Activated naive CD4-positive, alpha-beta T cell treated with anti-CD3 and anti-CD28 coated beads, Interleukin-2, amount 50 U/mL, for 24 hours (primary cell): Measurements from ENCODE around the gene SLC24A3.

Experiments
- H3K27ac Mint-ChIP-seq: one replicate; pipeline ENCODE4 v1.8.0; 2021; ENCODE audit warnings: mild to moderate bottlenecking, mixed read lengths
- H3K27me3 Mint-ChIP-seq: one replicate; pipeline ENCODE4 v1.8.0; 2021; ENCODE audit warnings: mixed read lengths
- H3K36me3 Mint-ChIP-seq: one replicate; pipeline ENCODE4 v1.8.0; 2021; ENCODE audit warnings: mixed read lengths
- H3K4me1 Mint-ChIP-seq: one replicate; pipeline ENCODE4 v1.8.0; 2021; ENCODE audit warnings: mixed read lengths
- H3K4me3 Mint-ChIP-seq: one replicate; pipeline ENCODE4 v1.8.0; 2021; ENCODE audit warnings: mild to moderate bottlenecking, mixed read lengths
- H3K9me3 Mint-ChIP-seq: one replicate; pipeline ENCODE4 v1.8.0; 2021; ENCODE audit warnings: mixed read lengths

The SLC24A3 gene

DNA sequence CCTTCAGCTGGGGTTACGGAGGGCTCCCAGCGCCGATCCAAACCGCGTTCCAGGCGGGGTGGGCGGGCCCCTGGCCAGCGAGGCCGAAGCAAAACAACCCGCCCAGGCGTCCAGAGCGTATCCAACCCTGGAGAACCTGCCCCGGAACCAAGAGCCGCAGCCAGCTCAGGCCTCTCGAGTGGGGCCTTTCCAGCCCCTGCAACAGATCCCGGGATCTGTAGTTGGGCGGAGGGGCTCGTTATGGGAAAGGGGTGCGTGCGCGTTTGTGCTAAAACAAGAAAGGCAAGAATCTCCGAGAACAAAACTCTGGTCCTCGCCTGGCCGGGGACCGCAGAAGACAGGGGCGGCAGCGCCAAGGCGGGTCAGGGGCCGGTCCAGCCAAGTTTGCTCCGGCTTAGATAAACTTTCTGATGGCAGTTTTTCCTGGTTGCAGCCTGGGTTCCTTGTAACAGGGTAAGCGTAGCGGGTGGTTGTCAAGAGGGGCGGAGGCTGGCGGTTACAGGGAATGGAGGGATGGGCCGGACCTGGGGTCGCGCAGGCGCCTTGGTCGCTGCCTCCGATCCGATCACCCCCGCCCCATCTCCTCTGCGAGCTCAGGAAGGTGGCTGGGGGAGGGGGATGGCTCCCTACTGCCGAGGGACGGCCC is 545.2 kb downstream of the SLC24A3 start:
- Mint-ChIP-seq H3K4me1 (no peaks in the 10 kb centered on the region), H3K36me3 (no peaks in the 10 kb centered on the region), H3K27me3 (peaks cover 27% of the 10 kb centered on the region), H3K9me3 (no peaks in the 10 kb centered on the region), H3K27ac (no peak overlapping the region), H3K4me3 (no peak overlapping the region)

GRCh38 chr20:19758133-19758500 is 545.7 kb downstream of the SLC24A3 start, which contains the start of gene RIN2:
RIN2 (plus strand) TSS chr20:19758258; CDS start chr20:19889602, 131,344 bp downstream.
- Mint-ChIP-seq H3K9me3 (no peaks in the 10 kb centered on the region), H3K4me1 (no peaks in the 10 kb centered on the region), H3K27ac (no peak within 1 kb of the TSS), H3K27me3 (peaks cover 27% of the 10 kb centered on the region), H3K36me3 (no peaks in the 10 kb centered on the region), H3K4me3 (no peak within 1 kb of the TSS)

GRCh38 chr20:19758501-19759331 is 546.3 kb downstream of the SLC24A3 start:
- Mint-ChIP-seq H3K4me3 (no peak overlapping the region), H3K27ac (no peak overlapping the region), H3K27me3 (peaks cover 27% of the 10 kb centered on the region), H3K4me1 (no peaks in the 10 kb centered on the region), H3K9me3 (no peaks in the 10 kb centered on the region), H3K36me3 (no peaks in the 10 kb centered on the region)

DNA sequence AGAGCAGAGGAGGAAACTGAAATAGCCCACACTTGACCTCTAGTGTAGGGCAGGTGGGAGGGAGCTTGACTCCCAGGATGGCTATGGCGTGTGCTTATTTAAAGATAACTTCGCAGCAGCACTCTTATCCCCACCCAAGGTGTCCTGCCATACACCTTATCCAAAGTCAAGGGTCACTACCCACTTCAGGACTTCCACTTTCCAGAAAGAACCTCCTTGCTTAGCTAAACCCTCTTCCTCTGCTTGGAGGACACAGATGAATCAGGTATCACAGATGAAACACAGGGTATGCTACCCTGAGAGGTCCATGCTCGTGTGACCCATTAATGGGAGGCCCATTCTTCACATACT is 547.9 kb downstream of the SLC24A3 start:
- Mint-ChIP-seq H3K4me1 (no peaks in the 10 kb centered on the region), H3K27me3 (peaks cover 27% of the 10 kb centered on the region), H3K9me3 (no peaks in the 10 kb centered on the region), H3K27ac (no peak overlapping the region), H3K36me3 (no peaks in the 10 kb centered on the region), H3K4me3 (no peak overlapping the region)

- Mint-ChIP-seq H3K27ac (no peak overlapping the region), H3K4me1 (no peaks in the 10 kb centered on the region), H3K36me3 (no peaks in the 10 kb centered on the region), H3K27me3 (peaks cover 24% of the 10 kb centered on the region), H3K4me3 (no peak overlapping the region), H3K9me3 (no peaks in the 10 kb centered on the region)
Observed at GRCh38 chr20:19761326-19761725, 548.9 kb downstream of the SLC24A3 start.

- Mint-ChIP-seq H3K4me1 (no peaks in the 10 kb centered on the region), H3K27me3 (peaks cover 20% of the 10 kb centered on the region), H3K4me3 (no peak overlapping the region), H3K9me3 (no peaks in the 10 kb centered on the region), H3K36me3 (no peaks in the 10 kb centered on the region), H3K27ac (no peak overlapping the region)
Observed at GRCh38 chr20:19761841-19762240, 549.4 kb downstream of the SLC24A3 start.

DNA sequence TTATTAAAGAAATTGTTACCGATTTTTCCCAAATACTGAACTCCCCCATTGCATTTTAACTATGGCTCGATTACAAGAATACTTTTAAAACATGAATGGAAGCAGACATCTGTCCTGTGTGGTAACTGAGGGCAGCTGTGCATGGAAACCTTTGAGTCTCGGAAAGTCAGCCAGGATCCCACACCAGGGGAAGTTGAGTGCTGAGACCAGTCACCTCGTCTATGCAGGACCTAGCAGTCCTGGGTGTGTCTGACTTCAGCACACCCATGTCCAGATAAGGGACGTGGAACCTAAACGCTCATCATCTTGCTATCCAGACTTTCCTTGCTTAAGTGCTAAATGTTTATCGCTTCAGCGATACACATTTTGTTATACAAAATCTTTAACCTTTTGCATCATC is 551.8 kb downstream of the SLC24A3 start:
- Mint-ChIP-seq H3K4me3 (no peak overlapping the region), H3K27me3 (peaks cover 14% of the 10 kb centered on the region), H3K36me3 (no peaks in the 10 kb centered on the region), H3K9me3 (no peaks in the 10 kb centered on the region), H3K27ac (no peak overlapping the region), H3K4me1 (no peaks in the 10 kb centered on the region)

DNA sequence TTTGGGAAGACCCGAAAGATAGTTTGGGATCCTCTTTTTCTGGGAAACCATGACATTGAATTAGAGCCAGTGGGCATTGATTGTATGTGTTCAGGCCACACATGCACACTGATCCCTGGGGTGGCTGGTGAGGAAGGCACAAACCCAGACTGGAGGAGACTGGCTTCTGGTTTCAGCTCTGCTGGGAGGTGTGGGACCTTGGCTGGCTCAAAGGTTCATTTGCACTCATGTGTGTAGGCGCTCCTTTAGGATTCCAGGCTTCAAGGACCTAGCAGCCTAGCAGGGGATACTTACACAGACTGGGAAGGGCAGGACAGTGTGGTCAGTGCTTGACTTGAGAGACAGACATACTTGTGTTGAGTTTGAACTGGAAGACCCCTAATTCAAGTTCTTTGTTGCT is 552.8 kb downstream of the SLC24A3 start:
- Mint-ChIP-seq H3K9me3 (no peaks in the 10 kb centered on the region), H3K27me3 (peaks cover 13% of the 10 kb centered on the region), H3K4me1 (no peaks in the 10 kb centered on the region), H3K36me3 (no peaks in the 10 kb centered on the region), H3K4me3 (no peak overlapping the region), H3K27ac (no peak overlapping the region)

DNA sequence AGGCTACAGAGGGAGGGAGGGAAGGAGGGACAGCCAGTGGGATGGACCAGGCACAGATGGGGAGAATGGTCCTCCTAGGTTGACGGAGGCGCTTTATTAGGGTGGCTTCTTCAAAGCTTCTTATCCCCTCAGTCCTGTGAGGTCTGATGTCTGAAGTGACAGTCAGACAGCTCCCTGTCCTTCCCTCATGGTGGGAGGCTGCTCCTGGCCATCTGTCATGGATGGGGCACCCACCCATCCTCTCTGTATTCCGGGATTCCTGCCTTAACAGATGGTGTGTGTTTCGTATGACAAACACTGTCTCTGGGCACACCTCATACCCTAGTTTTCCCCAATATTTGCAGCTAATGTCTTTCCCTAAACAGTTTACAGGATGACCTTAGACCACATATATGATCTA is 553.5 kb downstream of the SLC24A3 start:
- H3K4me3 Mint-ChIP-seq: no peak overlapping the region
- no peaks in the 10 kb centered on the region for H3K36me3 Mint-ChIP-seq
- H3K27me3 Mint-ChIP-seq: peaks cover 8% of the 10 kb centered on the region
- no peak overlapping the region for H3K27ac Mint-ChIP-seq
- H3K9me3 Mint-ChIP-seq: no peaks in the 10 kb centered on the region
- H3K4me1 Mint-ChIP-seq: no peaks in the 10 kb centered on the region

GRCh38 chr20:19767070-19767469 is 554.6 kb downstream of the SLC24A3 start:
- no peak overlapping the region for H3K4me3 Mint-ChIP-seq
- peaks cover 6% of the 10 kb centered on the region for H3K27me3 Mint-ChIP-seq
- no peak overlapping the region for H3K27ac Mint-ChIP-seq
- H3K9me3 Mint-ChIP-seq: no peaks in the 10 kb centered on the region
- no peaks in the 10 kb centered on the region for H3K36me3 Mint-ChIP-seq
- H3K4me1 Mint-ChIP-seq: no peaks in the 10 kb centered on the region

GRCh38 chr20:19768325-19768842 is 555.9 kb downstream of the SLC24A3 start:
- H3K9me3 Mint-ChIP-seq: no peaks in the 10 kb centered on the region
- no peaks in the 10 kb centered on the region for H3K36me3 Mint-ChIP-seq
- no peak overlapping the region for H3K4me3 Mint-ChIP-seq
- H3K27ac Mint-ChIP-seq: no peak overlapping the region
- no peaks in the 10 kb centered on the region for H3K4me1 Mint-ChIP-seq
- peaks cover 8% of the 10 kb centered on the region for H3K27me3 Mint-ChIP-seq

- H3K36me3 Mint-ChIP-seq: no peaks in the 10 kb centered on the region
- H3K4me1 Mint-ChIP-seq: no peaks in the 10 kb centered on the region
- H3K4me3 Mint-ChIP-seq: no peak overlapping the region
- H3K9me3 Mint-ChIP-seq: no peaks in the 10 kb centered on the region
- no peak overlapping the region for H3K27ac Mint-ChIP-seq
- H3K27me3 Mint-ChIP-seq: peaks cover 8% of the 10 kb centered on the region
Observed at GRCh38 chr20:19769507-19769906, 557.1 kb downstream of the SLC24A3 start.

DNA sequence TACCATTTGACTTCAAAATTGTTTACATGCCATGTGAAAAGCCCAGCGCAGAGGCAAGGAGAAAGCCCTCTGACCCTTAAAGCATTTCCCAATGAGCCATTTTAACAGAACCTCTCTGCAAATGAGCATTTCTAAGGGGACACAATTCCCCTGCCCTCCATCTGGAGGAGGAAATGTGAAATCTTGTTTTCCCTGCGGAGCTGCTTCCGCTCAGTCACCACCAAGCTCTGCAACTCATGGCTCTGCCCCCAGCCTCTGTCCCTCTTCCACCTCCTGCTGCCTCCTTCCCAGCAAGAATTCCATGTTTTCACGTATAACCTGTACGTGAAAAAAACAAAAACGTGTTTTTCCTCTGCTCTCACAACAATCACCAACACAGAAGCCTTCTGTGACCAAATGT is 557.9 kb downstream of the SLC24A3 start:
- Mint-ChIP-seq H3K36me3 (no peaks in the 10 kb centered on the region), H3K4me3 (no peak overlapping the region), H3K9me3 (no peaks in the 10 kb centered on the region), H3K4me1 (no peaks in the 10 kb centered on the region), H3K27ac (no peak overlapping the region), H3K27me3 (peaks cover 8% of the 10 kb centered on the region)

GRCh38 chr20:19771031-19771430 is 558.6 kb downstream of the SLC24A3 start:
- H3K27ac Mint-ChIP-seq: no peak overlapping the region
- H3K9me3 Mint-ChIP-seq: no peaks in the 10 kb centered on the region
- H3K4me3 Mint-ChIP-seq: no peak overlapping the region
- no peaks in the 10 kb centered on the region for H3K4me1 Mint-ChIP-seq
- no peaks in the 10 kb centered on the region for H3K36me3 Mint-ChIP-seq
- peaks cover 8% of the 10 kb centered on the region for H3K27me3 Mint-ChIP-seq
